Left colon (tissue), 2 donors: ENCODE data around the gene P2RY12. TPM values are rescaled to one million over a fixed set of nuclear protein-coding genes. Genes with fewer than 3 reads are reported as not detected.

Experiments used
- ATAC-seq: fragments of 200-7000 bp; cut with Tn5 transposase; one replicate; pipeline ENCODE4 v1.9.1; 2020; ENCODE audit warnings: mild to moderate bottlenecking, moderate library complexity
- DNase-seq, 2 donors: peaks; one replicate each; pipeline ENCODE4 v3.0.0-alpha.2; 2020
- intact Hi-C, 2 donors: fragments of 100-400 bp; cut with DNase I in 1 of 2; cut with micrococcal nuclease in 1 of 2; formaldehyde crosslinking; loops; one replicate each; pipeline versions ENCODE4 v1.11.2 to v1.14.0; 2022; cut with DNase I, micrococcal nuclease
- total RNA-seq, 2 donors: library from RNA; stranded (reverse); fragmentation: NEBNext Ultra II Directional; extraction: Animal tissue kit (Norgen Biotek cat#: 25700); gene quantifications; one replicate each; pipeline ENCODE4 v1.2.1, GENCODE V29; 2021
- donor health status: DM: no; HTN: no; CAD: no.
- donor health status: DM: yes; HTN: yes; CAD: no.

Gene P2RY12
- total RNA-seq, 2 donors from 2014 or later = 0.37 to 0.92 TPM

- no peak for ATAC-seq
- DNase-seq = no peak
- intact Hi-C loops = no loop called here
Observed at GRCh38 chr3:151316267-151316991, 68.1 kb downstream of the P2RY12 start, which contains the start of gene GPR87. Gene GPR87, minus strand, starts transcription at chr3:151316820. Its CDS starts 16,720 bp downstream, at chr3:151300100.

DNA sequence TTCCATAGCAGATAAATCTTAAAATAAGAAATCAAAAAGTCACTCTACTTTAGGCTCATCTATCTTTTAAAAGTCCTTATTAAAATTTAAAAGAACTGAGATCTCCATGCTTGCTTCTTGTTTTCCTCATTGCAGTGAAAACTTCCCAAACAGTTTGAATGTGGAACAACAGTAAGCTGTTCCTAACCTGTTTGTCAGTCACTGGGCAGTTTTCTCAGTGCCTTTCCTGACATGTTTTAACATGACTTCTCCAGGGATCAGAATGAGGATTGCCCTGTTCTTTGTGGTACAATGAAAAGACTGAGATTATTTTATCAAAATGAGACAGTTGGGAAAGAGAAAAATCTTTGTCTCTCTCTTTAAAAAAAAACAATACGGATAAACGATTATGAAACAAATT, 68.7 kb downstream of the P2RY12 start:
- ATAC-seq (no peak), DNase-seq (no peak)
- intact Hi-C loops = no loop called here

DNA sequence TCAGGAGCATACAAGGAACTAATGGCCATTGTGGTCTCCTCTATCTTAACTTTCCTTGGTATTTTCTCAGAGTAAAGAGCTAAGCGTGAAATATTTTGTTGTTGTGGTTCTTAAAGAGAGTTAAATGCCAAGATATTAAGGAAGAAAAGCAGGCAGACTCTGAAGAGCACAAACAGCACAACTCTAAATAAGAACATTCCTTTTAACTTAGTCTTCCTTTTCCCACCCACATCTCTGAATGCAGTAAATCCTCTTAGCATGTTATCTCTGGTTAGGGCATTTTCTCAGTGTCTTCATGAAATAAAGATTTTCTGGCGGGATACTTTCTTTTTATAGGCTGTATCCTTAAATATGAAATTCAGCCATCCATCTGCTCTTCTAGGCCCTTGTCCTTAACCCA, 69.4 kb downstream of the P2RY12 start:
- ATAC-seq = no peak
- no peak for DNase-seq
- intact Hi-C loops = no loop called here

DNA sequence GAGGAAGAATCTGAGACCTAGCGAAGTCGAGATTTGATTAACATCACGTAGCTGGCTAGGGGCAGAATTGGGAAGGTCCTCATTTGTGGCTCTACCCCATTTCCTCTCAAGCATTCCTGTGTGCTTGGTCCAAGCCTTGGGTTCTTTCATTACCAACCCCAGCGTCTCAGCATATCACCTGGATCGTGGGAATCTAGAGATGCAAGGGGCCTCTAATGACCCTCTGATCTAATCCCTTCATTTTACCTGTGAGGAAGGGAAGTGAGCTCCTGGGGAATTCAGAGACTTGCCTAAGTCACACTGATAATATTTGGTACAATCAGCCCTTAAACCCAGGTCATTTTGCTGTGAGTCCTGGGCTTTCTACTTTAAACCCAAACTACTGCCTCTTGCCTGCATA, 70.0 kb downstream of the P2RY12 start:
- DNase-seq (no peak), ATAC-seq (no peak)
- intact Hi-C loops = no loop called here

- ATAC-seq (no peak), DNase-seq (no peak)
- intact Hi-C loops = no loop called here
Observed at GRCh38 chr3:151314137-151314536, 70.4 kb downstream of the P2RY12 start.

DNA sequence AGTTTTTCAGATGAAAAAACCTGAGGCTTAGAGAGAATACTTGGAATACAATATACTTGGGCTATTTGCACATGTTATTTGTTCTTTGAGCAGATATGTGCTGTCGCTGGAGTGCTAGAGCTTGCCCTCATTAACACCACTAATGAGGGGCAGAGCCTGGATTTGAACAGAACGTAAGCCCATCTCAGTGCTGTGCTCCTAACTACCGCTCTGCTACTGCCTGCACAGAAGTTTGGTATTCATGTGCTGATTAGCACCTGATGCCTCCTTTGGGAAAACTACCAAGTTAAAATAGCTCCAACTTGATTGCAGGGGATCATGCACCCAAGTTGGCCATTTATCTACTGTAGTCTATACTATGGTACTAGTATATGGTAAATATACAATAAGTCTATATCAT, 71.6 kb downstream of the P2RY12 start:
- intact Hi-C loops = no loop called here
- ATAC-seq (no peak), DNase-seq (no peak)

- intact Hi-C loops = no loop called here
Observed at GRCh38 chr3:151309566-151309965, 75.0 kb downstream of the P2RY12 start.

DNA sequence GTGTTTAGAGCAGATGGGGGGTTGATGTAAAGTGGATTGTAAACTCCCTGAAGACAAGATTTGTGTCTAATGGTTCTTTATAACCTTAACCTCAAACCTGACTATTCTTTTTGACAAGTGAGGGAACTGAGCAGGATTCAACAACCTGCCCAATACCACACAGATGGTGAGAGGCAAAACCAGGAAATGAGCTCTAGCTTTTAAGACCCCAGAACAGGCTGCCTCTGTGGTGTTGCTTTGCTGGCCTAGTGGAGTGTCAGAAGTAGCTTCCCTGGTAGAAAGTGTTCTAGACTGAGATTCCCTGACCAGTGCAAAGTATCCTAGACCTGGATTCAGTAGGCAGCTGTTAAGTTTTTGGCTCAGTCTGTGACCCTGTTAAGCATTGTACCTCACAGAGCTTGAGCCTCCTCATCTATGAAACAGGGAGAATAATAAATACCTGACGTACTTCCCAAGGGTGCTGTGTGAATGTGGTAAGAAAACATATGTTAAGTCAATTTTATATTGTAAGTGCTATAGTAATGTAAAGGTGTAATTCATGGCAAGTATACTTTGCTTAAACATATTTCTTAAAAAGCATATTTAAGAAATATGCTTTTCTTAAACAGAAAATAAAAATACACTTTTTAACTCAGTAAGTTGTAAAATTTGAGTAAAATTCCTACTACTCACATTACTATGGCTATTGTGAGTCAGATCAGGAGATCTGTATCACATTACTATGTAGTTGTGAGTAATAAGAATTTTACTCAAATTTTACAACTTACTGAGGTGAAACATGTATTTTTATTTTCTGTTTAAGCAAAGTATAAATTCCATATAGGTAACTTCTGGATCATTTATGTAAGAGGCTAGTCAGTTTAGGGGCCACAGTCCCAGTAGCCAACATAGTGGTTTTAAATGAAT, 76.7 kb downstream of the P2RY12 start:
- intact Hi-C loops = no loop called here
- ATAC-seq (no peak), DNase-seq (no peak)

More at GRCh38 chr3:151309566-151309965, 75.0 kb downstream of the P2RY12 start:
- DNase-seq (no peak), ATAC-seq (no peak)

DNA sequence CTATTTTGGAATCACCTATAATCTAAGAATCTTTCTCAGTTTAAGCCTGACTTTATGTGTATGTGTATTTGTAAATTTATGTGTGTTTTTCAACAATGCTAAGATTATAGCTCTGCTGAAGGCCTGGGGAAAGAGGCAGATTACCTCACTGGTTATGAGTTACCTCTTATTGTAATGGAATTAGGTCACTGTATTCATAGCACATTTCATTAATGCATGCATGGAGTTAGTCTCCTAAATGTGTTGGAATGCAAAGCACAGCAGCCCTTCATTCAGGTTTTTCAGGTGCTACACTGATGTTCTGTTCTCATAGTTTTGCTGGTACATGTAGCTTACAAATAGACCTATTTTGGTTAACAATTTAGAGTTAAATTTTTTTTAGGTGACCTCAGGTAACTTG, 77.4 kb downstream of the P2RY12 start:
- DNase-seq (no peak), ATAC-seq (no peak)
- intact Hi-C loops = no loop called here

DNA sequence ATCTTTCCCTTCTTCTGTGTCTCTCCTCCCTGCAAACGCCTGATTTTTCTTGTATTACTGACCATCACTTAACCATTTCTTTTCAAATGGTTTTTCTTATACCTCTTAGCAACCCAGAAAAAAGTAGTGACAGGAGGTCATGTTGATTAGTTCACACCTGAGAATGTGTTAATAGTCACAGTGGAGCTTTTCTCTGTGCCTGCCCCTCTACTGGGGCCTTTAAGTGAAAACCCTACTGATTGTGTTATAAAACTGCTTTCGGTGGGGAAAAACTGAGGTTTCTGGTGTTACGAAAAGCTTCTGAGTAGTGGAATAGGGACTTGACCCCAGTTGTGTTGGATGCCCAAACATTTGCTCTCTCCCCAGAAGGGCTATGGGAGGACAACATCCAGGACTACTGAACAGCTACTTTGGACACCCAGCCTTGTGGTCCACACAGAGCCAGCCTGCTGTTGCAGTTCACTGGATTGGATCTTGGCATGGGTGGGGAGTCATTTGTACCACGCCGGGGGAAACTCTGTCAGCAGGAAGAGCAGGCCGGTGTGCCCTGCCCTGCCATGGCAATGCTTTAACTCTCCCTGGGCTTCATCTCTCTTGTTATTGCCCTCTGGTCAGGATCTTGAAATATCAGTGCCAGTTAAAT, 78.3 kb downstream of the P2RY12 start:
- intact Hi-C loops = no loop called here
- ATAC-seq (no peak), DNase-seq (no peak)

- DNase-seq (no peak), ATAC-seq (no peak)
- intact Hi-C loops = no loop called here
Observed at GRCh38 chr3:151305775-151306151, 78.8 kb downstream of the P2RY12 start.

GRCh38 chr3:151305060-151305774, 79.3 kb downstream of the P2RY12 start:
- peak; percentile 24 to 31 for DNase-seq
- ATAC-seq = peak; percentile 79
- intact Hi-C loops = no loop called here

GRCh38 chr3:151303751-151304150, 80.8 kb downstream of the P2RY12 start:
- intact Hi-C loops = no loop called here
- DNase-seq (no peak), ATAC-seq (no peak)

- no peak for DNase-seq
Observed at GRCh38 chr3:151301787-151302186, 82.8 kb downstream of the P2RY12 start.

DNA sequence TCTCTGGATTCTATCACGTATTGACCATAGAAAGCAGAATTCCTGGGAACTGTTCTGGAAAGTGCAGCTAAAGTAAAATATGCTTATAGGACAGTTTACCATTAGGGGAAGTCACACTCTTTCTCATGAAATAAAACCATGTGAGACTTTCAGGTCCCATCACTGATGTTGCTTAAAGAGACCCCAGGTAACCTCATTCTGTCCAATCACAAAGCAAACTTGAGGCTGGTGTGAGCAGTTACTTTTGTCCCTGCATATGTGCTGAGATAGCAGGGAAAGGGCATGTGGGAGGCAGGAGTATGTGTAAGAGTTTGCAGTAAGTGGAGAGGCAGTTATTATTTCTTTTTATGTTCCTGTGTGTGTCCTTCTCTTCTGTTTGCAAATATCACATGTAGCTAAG, 84.0 kb downstream of the P2RY12 start:
- no peak for DNase-seq
- no peak for ATAC-seq
- intact Hi-C loops = no loop called here

More at GRCh38 chr3:151301787-151302186, 82.8 kb downstream of the P2RY12 start:
- intact Hi-C loops = no loop called here
- ATAC-seq = no peak

DNA sequence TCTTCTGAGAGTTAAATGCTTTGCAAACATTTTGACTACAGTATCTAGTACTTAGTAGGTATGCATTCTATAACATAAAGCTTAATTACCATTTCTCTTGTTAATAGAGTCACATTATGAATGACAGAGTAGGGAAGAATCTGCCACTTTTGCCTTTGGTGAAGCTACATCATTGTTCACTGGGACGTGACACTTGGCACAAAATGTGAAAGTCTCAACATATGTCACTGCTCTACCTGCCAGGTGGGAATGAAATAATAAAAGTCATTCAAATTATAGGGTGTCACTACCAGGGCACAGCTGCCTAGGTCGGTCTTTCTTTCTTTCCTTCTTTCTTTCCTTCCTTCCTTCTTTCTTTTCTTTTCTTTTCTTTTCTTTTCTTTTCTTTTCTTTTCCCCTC, 85.5 kb downstream of the P2RY12 start:
- ATAC-seq (no peak), DNase-seq (no peak)
- intact Hi-C loops = no loop called here

DNA sequence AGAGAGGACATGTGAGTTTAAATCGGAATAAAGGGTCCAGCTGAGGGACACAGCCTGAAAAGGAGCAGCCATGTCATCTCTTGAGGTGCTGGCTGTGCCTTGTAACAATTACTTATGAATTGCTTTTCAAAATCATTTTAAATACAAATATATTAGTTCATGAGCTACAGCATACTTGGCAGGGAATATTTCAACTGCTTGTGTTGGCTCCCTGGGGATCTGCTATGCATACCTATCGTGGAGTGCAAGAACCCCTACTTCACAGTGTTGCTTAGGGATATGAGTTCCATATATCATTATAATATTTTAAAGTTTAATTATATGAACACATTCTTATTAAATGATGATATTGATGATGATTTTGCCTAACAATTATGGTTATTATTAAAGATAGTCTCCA, 87.1 kb downstream of the P2RY12 start:
- ATAC-seq = no peak
- no peak for DNase-seq
- intact Hi-C loops = no loop called here

- no peak for ATAC-seq
- intact Hi-C loops = no loop called here
Observed at GRCh38 chr3:151296226-151296625, 88.3 kb downstream of the P2RY12 start.

GRCh38 chr3:151293127-151293526, 91.4 kb downstream of the P2RY12 start:
- intact Hi-C loops = no loop called here
- DNase-seq (no peak), ATAC-seq (no peak)

More at GRCh38 chr3:151296226-151296625, 88.3 kb downstream of the P2RY12 start:
- DNase-seq = no peak
